ENCODE results near the gene ELOVL2. TPM values are rescaled to one million over a fixed set of nuclear protein-coding genes. Genes with fewer than 3 reads are reported as not detected.

ELOVL2 gene
- total RNA-seq, 1 donor from 2014 or later, result under 0.01 TPM

GRCh38 chr6:11042750-11043377 is 1.2 kb downstream of the ELOVL2 start:
- FAIRE-seq (peak; percentile 23), DNase-seq (ENCODE audit: low read depth) (no peak)
- peaks cover 17% of the 10 kb centered on the region for H3K27me3 ChIP-seq (ENCODE audit: control insufficient read depth, insufficient read depth, low read length)
- H3K4me3 ChIP-seq (ENCODE audit: low read depth, low read length), result no peak overlapping the region
- no peaks in the 10 kb centered on the region for H3K36me3 ChIP-seq (ENCODE audit: control insufficient read depth, insufficient read depth, low read length)
- no peak for TF ChIP-seq CTCF (IDR thresholded peaks at IDR 0.05; ENCODE audit: insufficient read depth, low read length, severe bottlenecking)

- DNase-seq (ENCODE audit: low read depth) (no peak), FAIRE-seq (no peak)
- H3K27me3 ChIP-seq (ENCODE audit: control insufficient read depth, insufficient read depth, low read length), result peaks cover 17% of the 10 kb centered on the region
Measured at GRCh38 chr6:11042025-11042749, 1.9 kb downstream of the ELOVL2 start.

GRCh38 chr6:11040134-11040533 is 4.0 kb downstream of the ELOVL2 start:
- FAIRE-seq, result no peak
- H3K27me3 ChIP-seq (ENCODE audit: control insufficient read depth, insufficient read depth, low read length), result peaks cover 17% of the 10 kb centered on the region
- no peak for TF ChIP-seq CTCF (IDR thresholded peaks at IDR 0.05; ENCODE audit: insufficient read depth, low read length, severe bottlenecking)
- H3K36me3 ChIP-seq (ENCODE audit: control insufficient read depth, insufficient read depth, low read length), result no peaks in the 10 kb centered on the region
- H3K4me3 ChIP-seq (ENCODE audit: low read depth, low read length), result no peak overlapping the region
- no peak for DNase-seq (ENCODE audit: low read depth)

More at GRCh38 chr6:11042025-11042749, 1.9 kb downstream of the ELOVL2 start:
- H3K36me3 ChIP-seq (ENCODE audit: control insufficient read depth, insufficient read depth, low read length), result no peaks in the 10 kb centered on the region
- H3K4me3 ChIP-seq (ENCODE audit: low read depth, low read length), result no peak overlapping the region
- TF ChIP-seq CTCF (IDR thresholded peaks at IDR 0.05; ENCODE audit: insufficient read depth, low read length, severe bottlenecking), result no peak

- FAIRE-seq (no peak), DNase-seq (ENCODE audit: low read depth) (no peak)
- Histone ChIP-seq H3K36me3 (ENCODE audit: control insufficient read depth, insufficient read depth, low read length) (no peaks in the 10 kb centered on the region), H3K27me3 (ENCODE audit: control insufficient read depth, insufficient read depth, low read length) (peaks cover 12% of the 10 kb centered on the region), H3K4me3 (ENCODE audit: low read depth, low read length) (no peak overlapping the region)
- TF ChIP-seq CTCF (IDR thresholded peaks at IDR 0.05; ENCODE audit: insufficient read depth, low read length, severe bottlenecking), result no peak
Measured at GRCh38 chr6:11039040-11039439, 5.1 kb downstream of the ELOVL2 start.

GRCh38 chr6:11036977-11037430 is 7.1 kb downstream of the ELOVL2 start:
- no peak for FAIRE-seq
- peaks cover 1% of the 10 kb centered on the region for H3K27me3 ChIP-seq (ENCODE audit: control insufficient read depth, insufficient read depth, low read length)
- H3K4me3 ChIP-seq (ENCODE audit: low read depth, low read length), result no peak overlapping the region
- no peak for DNase-seq (ENCODE audit: low read depth)
- no peaks in the 10 kb centered on the region for H3K36me3 ChIP-seq (ENCODE audit: control insufficient read depth, insufficient read depth, low read length)
- no peak for TF ChIP-seq CTCF (IDR thresholded peaks at IDR 0.05; ENCODE audit: insufficient read depth, low read length, severe bottlenecking)

All from bronchial epithelial cell (primary cell).